HPDE6-E6E7 (cell line): ENCODE data around the gene LRP6.
A peak's percentile ranks its signal among the peaks of the same experiment; 100 is the strongest.
"Not testable (repeated sequence)": the region's sequence is repeated elsewhere in the genome, so short reads cannot be mapped to it uniquely, and the experiment has no call there.

ENCODE experiments used
- DNase-seq: peaks from one replicate; pipeline ENCODE4 v3.0.0; 2011; ENCODE audit warnings: missing footprints; ENCODE audit errors: extremely low spot score

Gene LRP6

DNA sequence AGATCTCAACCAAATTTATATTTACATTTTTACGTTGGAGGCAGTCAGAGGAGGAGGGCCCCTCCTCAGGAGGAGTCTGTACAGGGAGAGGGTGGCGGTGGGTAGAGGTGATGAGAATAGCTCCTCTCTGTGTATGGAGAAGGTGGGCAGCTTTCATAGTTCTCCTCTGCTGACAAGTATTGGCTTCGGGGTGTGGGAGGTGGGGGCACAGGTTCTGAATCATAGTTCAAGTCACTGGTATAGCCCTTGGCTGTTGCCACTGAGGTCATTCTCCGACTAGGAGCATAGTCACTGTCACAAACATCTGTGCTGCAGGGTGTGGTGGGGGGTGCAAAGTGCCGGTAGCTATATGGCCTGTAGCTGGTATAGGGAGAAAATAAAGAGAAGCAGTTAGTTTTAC lies 145.8 kb downstream of the LRP6 start:
- DNase-seq: no peak

DNA sequence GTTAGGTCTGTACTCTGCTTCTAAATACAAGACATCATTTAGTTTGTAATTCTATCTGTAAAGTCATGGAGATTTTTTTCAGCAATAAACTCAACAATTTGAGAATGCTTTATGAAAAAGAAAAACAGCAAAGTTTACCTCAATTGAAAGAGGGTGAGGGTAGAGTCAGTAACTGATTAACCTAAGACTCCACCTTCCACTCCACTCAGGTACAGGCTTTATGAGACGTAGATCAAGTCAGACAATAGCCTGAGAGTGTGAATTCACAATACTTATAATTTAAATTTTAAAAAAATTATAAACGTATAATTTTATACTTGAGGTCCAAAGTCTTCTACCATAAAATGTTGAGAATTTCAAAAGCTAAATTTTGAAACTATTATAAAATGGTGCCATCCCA lies 150.2 kb downstream of the LRP6 start:
- no peak for DNase-seq

DNA sequence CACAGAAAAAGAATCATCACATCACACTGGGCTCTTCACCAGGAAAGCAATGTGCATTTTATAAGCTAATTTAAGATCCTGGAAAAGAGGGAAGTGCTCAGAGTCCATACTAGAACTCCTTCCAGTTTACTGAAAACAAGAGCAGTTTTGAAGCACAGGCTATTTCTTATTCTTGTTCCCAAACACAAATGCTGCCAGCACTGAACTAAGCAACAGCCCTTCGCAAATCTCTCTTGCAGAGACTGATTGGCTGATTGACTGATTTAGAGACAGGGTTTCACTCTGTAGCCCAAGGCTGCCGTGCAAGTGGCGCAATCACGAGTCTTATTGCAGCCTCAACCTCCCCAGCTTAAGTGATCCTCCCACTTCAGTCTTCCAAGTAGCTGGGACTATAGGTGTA lies 151.3 kb downstream of the LRP6 start:
- DNase-seq: no peak

DNA sequence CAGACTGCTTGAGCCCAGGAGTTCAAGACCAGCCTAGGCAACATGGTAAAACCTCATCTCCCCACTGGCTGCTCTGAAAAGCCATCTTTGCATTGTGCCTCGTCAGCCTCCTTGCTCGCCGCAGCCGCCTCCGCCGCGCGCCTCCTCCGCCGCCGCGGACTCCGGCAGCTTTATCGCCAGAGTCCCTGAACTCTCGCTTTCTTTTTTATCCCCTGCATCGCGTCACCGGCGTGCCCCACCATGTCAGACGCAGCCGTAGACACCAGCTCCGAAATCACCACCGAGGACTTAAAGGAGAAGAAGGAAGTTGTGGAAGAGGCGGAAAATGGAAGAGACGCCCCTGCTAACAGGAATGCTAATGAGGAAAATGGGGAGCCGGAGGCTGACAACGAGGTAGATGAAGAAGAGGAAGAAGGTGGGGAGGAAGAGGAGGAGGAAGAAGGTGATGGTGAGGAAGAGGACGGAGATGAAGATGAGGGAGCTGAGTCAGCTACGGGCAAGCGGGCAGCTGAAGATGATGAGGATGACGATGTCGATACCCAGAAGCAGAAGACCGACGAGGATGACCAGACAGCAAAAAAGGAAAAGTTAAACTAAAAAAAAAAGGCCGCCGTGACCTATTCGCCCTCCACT lies 155.8 kb downstream of the LRP6 start:
- DNase-seq: not testable (repeated sequence)

DNA sequence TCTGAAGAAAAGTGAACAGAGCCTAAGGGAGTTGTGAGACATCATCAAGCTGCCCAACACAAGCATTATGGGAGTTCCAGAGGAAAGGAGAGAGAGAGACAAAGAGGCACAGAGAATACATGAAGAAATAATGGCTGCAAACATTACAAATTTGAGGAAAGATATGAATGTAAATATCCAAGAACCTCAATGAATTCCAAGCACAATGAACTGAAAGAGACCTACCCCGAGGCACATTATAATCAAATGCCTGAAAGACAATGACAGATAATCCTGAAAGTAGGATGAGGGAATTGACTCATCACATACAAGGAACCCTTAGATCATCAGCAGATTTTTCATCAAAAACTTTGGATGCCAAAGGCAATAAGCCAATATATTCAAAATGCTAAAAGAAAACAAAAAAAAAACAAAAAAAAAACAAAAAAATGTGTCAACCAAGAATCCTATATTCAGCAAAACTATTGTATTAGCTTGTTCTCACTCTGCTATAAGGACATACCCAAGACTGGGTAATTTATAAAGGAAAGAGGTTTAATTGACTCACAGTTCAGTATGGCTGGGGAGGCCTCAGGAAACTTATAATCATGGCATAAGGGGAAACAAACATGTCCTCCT lies 158.3 kb downstream of the LRP6 start:
- no peak for DNase-seq

DNA sequence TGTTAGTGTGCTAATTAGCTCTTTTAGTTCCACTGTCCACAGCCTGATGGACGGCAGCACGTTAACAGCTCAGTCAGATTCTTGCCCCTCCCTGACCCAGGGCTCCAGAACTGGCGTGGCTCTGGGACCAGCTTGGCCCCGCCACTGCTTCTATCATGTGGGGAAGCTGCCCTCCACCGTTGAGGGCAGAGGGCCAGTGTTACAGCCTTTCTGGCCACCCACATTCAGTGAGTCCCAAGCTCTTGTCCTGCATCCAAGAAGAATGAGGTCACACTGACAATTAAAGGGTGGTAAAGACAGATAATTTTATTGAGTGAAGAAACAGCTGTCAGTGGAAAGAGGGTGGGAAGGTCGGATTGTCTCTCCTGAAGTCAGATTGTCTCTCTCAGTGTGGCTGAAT lies 159.2 kb downstream of the LRP6 start:
- DNase-seq: no peak

DNA sequence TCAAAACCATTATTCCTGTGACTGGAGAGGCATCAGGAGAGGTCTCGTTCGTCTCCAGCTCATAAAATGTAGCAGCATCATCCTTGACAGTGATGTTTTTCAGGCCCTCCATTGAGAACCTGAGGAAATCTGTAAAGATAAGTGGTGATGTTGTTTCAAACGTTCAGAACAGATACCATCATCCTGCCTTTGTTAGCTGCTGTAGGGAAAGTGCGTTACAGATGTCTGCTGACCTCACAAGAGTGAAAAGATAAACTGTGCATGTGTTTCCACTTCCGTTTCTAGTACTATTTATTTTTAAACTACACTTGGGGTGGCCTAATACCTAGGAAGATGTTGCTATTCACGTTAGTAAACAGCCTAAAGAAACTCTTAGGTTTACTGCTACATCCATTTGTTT lies 167.7 kb downstream of the LRP6 start:
- DNase-seq: no peak

DNA sequence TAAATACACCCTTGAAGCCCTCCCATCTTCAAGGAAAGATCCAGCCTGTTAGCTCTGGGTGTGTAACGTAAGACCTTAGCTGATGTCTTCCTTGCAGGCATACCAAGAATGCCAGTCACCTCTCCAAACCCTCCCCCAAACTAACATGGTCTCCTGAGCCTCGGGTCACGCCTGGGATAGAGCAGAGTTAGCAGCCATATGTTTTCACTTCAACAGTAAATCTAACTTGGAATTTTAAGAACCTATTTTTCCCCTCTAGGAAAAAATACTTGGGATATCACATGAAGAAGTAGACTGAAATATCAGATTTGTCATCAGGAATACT lies 168.2 kb downstream of the LRP6 start:
- no peak for DNase-seq

DNA sequence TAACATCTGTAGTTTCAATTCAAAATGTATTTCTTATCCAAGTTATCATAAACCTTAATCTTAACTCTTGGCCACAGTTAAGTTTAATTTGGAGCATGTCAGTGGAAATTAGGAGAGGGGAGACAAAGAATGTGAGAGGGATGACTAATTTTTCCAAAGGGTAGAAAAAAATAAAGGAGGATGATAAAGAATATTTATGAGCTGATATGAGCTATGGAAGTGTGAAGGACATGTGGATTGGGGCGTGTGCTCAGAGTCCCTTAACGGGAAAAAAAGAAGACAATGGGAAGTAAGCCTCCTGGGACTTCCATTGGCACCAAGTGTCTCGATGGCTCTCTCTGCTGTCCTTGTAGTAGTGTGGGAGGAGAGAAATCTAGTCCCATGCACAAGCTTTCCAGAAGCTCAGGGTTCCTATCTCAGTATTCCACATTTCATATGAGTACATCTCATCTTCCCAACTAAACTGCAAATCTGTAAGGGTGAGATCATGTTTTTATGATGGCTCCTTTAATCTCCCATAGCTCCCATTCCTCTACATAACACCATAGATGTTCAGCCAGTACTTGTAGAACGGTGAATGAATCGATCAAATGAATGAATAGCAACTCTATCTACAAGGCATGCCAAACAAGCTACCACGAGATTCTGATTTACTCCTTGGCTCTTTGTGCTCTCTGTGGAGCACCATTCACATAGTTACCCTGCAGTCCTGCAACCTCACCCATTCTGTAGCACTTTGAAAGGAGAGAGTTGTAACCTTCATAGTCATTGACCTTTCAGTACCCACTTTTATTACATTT lies 168.8 kb downstream of the LRP6 start:
- DNase-seq: no peak

DNA sequence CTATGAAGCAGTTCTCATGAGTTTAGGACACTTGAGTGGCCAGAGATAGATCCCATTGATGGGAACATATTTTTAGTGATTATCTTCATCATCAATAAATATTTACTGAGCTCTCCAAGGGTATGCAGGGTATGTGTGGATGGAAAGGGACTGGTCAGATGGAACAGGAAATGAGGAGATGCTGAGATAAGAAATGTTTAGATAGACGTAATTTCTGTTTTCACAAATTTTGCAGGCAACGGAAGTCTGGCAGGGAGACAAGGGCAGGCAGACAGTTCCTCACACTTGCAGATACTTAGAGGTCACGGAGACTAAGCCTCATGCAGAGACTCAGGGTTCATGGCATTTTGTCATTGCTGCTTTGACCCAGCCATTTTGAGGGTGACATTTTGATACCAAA lies 171.8 kb downstream of the LRP6 start:
- DNase-seq: no peak

DNA sequence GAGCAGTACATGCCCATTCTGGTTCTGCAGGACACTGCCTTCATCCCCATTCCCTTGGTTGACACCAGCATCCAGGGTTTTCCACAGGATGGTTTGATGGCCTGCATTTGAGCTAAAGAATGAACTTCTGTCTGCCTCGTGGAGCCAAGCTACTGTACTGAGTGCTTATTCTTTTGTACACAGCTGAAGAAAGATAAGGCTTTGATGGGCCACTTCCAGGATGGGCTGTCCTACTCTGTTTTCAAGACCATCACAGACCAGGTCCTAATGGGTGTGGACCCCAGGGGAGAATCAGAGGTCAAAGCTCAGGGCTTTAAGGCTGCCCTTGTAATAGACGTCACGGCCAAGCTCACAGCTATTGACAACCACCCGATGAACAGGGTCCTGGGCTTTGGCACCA lies 172.4 kb downstream of the LRP6 start:
- DNase-seq: no peak

DNA sequence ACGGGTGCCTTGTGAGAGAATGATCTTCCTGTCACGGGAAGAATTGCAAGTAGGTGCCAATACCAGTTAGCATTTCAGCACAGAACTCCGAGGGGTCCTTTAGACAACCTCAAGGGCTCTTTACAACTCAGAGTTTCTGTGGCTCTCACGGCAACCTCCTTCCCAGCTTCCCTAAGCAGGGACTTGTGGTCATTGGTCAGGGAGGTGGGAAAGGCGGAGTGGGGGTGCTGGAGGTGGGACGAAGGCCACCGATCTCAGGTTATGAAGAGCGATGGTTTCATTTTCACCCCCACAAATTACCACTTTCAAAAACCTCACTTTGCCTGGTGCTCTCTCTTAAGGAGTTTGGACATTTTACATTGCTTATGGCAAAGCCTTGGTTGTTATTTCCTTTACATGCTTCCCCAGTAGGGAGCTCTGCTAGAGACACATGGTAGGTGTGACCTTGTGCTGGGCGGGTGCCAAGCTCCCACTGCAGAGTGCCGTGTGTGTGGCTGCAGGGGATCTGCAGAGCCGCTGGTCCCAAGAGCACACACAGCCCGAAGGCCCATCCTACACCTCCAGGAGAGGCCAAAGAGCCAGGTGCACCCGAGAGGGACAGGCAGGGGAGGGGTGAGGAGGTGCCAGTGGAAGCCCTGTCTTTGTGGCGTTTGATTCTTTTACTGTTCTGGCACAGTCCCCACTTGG lies 174.7 kb downstream of the LRP6 start:
- DNase-seq: no peak

DNA sequence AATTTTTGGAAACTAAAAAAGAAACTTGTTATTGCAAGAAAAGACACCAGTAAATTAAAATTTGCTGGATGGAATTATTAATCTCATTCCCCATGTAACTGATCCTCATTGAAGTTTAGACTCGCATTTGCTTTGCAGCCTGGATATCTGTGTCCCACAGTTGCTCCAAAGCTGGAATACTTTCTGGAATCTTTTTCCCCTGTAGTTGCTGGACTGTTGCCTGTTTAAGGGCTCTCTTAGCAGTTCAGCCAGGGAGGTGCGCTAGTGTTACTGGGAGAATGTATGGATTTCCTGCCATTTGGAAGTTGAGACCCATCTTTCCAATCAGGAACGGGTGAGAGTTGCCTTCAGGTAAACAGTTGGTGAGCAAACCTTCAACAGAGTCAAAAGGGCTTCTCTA lies 175.8 kb downstream of the LRP6 start:
- DNase-seq: no peak

DNA sequence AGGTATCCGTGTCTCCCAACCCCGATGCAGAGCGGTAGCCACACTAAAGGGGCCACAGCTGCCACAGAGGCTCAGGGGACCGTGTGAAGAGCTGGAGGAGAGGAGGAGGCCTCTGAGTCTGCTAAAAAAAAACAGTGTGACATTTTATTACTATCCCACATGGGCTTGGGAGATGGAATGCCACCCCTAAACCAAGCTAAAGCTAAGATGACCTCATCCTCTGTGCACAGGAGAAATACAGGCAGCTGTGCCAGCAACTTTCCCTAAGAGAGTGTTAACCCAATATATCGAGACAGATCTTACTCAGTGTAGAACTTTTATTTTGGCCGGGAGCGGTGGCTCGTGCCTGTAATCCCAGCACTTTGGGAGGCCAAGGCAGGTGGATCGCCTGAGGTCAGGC lies 178.1 kb downstream of the LRP6 start:
- DNase-seq: no peak

DNA sequence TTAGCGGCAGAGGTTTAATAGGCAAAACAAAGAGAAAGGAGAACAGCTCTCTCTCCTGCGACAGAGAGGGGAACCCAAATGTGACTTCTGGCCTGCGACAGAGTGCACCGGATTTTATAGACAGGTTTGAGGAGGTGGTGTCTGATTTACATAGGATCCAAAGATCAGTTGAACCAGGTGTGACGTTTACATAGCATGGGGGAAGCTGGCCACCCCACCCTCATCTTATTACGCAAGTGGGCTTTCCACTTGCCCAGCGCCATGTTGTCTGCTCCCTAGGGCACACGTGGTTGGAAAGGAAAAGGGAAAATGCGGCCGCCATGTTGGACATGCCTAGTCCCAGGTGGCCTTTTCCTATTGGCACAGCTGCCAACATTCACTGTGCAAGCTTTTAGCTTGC lies 178.7 kb downstream of the LRP6 start:
- no peak for DNase-seq

DNA sequence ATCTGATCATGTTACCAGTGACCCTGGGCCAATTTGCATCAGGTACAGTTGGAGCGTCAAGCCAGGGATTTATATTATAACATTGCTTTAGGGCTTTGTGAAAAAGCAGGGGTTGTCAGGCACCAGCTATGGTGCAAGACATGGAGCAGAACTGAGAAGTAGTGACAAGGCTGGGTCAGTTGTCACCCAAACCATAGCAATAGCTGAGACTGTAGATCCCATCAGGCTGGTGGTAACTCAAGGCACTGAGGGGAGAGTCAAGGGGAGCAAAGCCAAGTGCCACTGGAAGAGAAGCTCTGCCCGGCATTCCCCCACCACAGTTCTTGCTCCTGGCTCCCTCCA lies 179.2 kb downstream of the LRP6 start:
- DNase-seq: no peak

DNA sequence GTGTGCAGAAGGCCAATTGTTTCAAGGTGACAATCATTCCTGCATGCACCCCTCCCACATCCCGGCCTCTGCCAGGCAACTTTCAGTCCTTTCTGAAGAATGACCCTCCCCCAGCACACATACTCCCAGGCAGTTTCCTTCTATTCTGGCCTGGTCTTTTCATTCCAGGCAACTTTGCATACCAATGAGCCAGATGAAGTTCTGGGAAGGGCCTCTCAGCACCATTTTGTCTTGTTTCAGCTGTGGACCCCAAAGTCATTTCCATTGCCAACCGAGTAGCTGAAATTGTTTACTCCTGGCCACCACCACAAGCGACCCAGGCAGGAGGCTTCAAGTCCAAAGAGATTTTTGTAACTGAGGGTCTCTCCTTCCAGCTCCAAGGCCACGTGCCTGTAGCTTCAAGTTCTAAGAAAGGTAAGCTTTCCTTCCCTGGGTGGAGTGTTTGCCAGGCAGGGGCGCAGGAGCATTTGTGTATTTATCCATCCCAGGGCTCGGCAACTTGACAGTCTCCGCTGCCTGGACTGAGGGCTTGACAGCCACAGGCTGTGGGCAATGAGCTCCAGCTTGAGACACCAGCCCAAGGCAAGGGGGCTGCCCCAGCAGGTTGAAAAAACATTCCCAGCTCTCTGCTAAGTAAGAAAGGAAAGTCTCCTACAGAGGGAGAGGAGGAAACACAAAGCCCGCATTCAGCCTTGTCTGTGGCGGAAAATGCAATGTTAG lies 179.7 kb downstream of the LRP6 start:
- DNase-seq: no peak

DNA sequence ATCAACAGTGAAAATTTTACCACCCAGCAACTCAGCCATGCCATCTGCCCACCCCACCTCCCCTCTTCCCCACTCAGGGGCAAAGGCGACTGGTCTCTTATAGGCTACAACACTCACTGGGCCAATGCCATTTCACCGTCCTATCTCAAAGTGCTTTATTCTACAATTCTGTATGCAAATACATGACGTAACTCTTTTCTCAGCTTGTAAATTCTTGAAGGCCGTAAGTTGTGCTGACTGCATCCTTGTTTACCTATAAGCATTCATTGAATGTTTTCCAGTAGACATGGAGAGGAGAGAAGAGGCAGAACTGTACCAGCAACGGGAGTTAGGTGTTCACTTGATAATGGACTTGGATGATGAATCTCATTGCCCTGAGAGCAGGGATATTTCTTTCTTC lies 180.5 kb downstream of the LRP6 start:
- no peak for DNase-seq

DNA sequence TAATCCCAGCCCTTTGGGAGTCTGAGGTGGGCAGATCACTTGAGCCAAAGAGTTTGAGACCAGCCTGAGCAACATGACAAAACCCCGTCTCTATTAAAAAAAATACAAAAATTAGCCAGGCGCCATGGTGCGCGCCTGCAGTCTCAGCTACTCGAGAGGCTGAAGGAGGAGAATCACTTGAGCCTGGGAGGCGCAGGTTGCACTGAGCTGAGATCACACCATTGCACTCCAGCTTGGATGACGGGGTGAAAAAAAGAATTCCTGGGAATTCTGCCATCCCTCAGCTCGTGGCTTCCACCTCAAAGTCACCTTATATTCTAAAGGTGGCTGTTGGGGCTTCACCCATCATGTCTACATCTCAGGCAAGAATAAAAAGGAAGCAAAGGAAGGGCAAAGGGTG lies 183.2 kb downstream of the LRP6 start:
- DNase-seq: no peak

DNA sequence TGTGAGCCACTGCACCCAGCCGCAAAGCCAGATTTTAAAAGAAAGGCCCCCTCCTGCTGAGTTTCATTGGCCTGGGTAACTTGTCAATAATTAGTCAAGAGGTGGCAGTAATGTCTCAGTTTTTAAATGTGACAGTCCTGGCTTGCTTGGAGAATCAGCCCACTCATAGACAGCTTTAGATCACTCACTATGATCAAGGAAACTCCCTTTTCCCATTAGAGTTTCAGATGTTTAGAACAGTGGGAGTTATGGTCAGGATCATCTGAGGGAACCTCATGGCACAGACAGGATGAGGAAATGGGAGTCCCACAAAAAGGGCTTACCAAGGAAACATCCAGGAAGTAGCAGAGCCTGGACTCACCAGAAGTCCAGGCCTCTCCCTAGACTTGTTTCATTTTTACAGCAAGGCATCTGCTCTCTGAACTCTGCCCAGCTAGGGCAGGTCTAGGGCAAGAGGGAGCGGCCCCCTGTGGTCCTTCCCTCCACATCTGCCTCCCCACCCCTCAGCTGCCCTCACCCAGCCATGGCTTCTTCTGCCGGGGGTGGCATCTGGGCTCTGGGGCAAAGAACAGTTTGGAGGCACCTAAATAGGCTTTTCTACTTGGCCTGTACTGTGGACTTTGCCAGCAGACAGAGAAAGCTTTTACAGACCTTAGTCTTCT lies 184.9 kb downstream of the LRP6 start:
- peak; percentile 44 for DNase-seq

DNA sequence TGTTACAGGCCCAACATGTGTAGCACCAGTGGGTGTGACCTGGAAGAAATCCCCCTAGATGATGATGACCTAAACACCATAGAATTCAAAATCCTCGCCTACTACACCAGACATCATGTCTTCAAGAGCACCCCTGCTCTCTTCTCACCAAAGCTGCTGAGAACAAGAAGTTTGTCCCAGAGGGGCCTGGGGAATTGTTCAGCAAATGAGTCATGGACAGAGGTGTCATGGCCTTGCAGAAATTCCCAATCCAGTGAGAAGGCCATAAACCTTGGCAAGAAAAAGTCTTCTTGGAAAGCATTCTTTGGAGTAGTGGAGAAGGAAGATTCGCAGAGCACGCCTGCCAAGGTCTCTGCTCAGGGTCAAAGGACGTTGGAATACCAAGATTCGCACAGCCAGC lies 187.6 kb downstream of the LRP6 start:
- DNase-seq: no peak
